RWPE2 (cell line): ENCODE measurements around the gene PLXNC1.

Source experiments
- ATAC-seq: fragments of 200-7000 bp; cut with Tn5 transposase; 3 replicates; pipeline ENCODE4 v1.9.1; 2021; ENCODE audit warnings: low read depth
- DNase-seq: peaks from one replicate; pipeline ENCODE4 v3.0.0-alpha.2; 2020; ENCODE audit warnings: low spot score
- H3K27ac ChIP-seq: fragments of 450-650 bp; 2 replicates; pipeline ENCODE4 v1.5.1; 2017; ENCODE audit warnings: mild to moderate bottlenecking; ENCODE audit not compliant: poor library complexity, severe bottlenecking
- H3K27me3 ChIP-seq: fragments of 250-450 bp; sonication (Bioruptor Pico); 2 replicates; pipeline ENCODE4 v1.5.1; 2021; ENCODE audit warnings: mild to moderate bottlenecking, moderate library complexity; ENCODE audit not compliant: insufficient read depth, poor library complexity, severe bottlenecking
- H3K36me3 ChIP-seq: fragments of 250-450 bp; sonication (Bioruptor Pico); 2 replicates; pipeline ENCODE4 v1.5.1; 2020; ENCODE audit warnings: low read depth, mild to moderate bottlenecking, moderate library complexity
- H3K4me1 ChIP-seq: fragments of 250-450 bp; sonication (Bioruptor Pico); 2 replicates; pipeline ENCODE4 v1.5.1; 2021; ENCODE audit warnings: mild to moderate bottlenecking, moderate library complexity; ENCODE audit not compliant: insufficient read depth, poor library complexity, severe bottlenecking
- H3K4me3 ChIP-seq: fragments of 250-450 bp; sonication (Bioruptor Pico); 2 replicates; pipeline ENCODE4 v1.5.1; 2021; ENCODE audit warnings: mild to moderate bottlenecking, moderate library complexity; ENCODE audit not compliant: severe bottlenecking
- H3K9me3 ChIP-seq: fragments of 250-450 bp; sonication (Bioruptor Pico); 2 replicates; pipeline ENCODE4 v1.5.1; 2021; ENCODE audit warnings: mild to moderate bottlenecking, moderate library complexity; ENCODE audit not compliant: severe bottlenecking
- TF ChIP-seq, protein P1 (sequence below): fragments of 450-650 bp; IDR thresholded peaks from one replicate; pipeline ENCODE4 v1.5.1; 2017; ENCODE audit warnings: mild to moderate bottlenecking, moderate library complexity; ENCODE audit not compliant: poor library complexity, severe bottlenecking

PLXNC1 gene

DNA sequence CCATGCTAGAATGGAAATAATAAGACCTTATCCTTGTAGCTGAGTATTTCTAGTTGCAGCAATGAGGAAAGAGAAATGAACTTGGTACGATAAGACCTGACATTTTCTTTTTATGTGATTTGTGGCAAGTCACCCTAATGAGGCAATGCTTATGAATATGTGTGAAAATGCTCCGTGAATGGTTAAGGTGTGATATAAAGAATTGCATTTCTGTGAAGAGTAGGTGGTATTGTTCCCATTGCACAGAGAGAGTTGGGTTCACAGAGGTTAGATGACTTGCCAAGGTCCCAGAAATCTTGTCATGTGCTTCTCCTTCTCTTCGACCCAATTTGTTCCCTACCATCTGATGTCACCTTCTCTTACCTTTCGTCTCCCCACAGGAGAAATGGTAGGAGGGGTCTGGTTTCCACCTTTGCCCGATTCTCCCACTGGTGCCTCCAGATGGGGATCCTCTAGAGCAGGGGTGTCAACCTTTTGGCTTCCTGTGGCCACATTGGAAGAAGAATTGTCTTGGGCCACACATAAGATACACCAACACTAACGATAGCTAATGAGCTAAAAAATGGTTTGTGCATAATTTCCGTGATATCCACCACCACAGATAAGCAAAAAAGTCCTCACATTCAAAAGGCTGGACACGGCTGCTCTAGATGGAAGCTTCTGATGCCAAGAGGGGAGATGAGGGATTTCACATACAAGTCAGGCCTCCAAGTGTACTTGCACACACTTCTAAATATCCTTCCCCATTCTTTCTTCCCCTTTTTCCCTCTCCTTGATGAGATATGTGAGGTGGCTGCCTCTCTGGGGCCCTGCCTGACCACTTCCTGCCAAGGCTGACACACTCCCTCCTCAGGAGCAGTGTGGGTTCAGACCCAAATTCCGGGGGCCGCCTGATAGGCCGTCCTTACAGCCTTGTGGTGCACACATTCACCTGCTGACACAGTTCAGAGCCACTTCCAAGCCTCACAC lies 96.1 kb downstream of the PLXNC1 start:
- TF ChIP-seq, protein P1, sequence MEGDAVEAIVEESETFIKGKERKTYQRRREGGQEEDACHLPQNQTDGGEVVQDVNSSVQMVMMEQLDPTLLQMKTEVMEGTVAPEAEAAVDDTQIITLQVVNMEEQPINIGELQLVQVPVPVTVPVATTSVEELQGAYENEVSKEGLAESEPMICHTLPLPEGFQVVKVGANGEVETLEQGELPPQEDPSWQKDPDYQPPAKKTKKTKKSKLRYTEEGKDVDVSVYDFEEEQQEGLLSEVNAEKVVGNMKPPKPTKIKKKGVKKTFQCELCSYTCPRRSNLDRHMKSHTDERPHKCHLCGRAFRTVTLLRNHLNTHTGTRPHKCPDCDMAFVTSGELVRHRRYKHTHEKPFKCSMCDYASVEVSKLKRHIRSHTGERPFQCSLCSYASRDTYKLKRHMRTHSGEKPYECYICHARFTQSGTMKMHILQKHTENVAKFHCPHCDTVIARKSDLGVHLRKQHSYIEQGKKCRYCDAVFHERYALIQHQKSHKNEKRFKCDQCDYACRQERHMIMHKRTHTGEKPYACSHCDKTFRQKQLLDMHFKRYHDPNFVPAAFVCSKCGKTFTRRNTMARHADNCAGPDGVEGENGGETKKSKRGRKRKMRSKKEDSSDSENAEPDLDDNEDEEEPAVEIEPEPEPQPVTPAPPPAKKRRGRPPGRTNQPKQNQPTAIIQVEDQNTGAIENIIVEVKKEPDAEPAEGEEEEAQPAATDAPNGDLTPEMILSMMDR, result no peak
- DNase-seq (no peak), ATAC-seq (no peak)
- Histone ChIP-seq H3K36me3 (no peaks in the 10 kb centered on the region), H3K27me3 (peaks cover 6% of the 10 kb centered on the region), H3K4me3 (no peak overlapping the region), H3K27ac (no peak overlapping the region), H3K4me1 (no peaks in the 10 kb centered on the region), H3K9me3 (no peaks in the 10 kb centered on the region)

DNA sequence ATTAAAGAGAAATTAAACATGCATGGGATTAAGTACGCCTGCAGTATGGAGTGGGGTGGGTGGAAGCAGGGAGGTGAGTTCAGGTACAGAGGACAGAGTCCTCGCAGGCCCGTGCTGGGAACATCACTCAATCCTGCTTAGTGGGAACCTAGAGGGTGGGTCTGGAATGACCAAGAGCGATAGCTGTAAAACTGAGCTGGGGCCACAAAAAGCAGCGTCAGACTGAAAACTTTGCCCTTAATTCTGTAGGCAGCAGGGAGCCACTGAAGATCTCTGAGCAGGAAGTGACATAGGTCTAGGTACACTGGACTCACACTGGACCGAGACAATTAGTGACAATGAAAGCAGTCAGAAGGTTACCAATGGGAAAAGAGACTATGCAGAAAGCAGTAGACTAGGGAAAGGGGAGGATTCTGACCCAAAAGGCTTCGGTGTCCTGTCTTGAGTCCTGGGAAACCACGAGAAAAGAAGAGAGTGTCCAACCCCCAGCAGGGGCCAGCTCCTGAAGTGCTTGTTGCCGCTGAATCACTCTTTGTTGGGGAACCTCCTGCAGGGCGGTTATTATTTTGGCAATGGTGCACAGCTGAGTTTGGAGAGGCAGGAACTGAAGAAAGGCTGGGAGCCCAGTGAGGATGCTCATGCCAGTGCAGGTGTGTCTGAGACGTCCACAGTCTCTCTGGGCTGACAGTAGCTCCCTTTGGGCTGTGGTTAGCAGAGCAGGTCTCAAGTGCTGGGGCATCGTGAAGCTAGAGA lies 97.4 kb downstream of the PLXNC1 start:
- Histone ChIP-seq H3K36me3 (no peaks in the 10 kb centered on the region), H3K9me3 (no peaks in the 10 kb centered on the region), H3K27me3 (peaks cover 6% of the 10 kb centered on the region), H3K4me1 (no peaks in the 10 kb centered on the region), H3K4me3 (no peak overlapping the region), H3K27ac (no peak overlapping the region)
- TF ChIP-seq, protein P1, result no peak
- ATAC-seq, result no peak
- DNase-seq, result no peak

DNA sequence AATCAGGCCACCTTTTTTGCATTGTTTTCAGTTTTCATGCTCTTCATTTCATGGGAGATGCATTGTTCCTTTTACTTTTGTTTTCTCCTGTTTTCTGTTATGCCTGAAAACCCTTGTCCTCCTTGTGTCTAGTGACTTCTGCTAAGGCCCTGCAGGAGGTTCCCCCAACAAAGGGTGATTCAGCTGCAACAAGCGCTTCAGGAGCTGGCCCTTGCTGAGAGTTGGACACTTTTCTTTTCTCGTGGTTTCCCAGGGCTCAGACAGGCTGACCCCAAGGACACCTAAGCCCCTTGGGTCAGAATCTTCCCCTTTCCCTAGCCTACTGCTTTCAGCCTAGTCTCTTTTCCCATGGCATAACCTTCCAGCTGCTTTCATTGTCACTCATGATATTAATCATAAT lies 98.9 kb downstream of the PLXNC1 start:
- TF ChIP-seq, protein P1, result no peak
- no peak overlapping the region for H3K4me3 ChIP-seq
- H3K9me3 ChIP-seq, result no peaks in the 10 kb centered on the region
- ATAC-seq (no peak), DNase-seq (no peak)
- no peaks in the 10 kb centered on the region for H3K36me3 ChIP-seq
- H3K4me1 ChIP-seq, result no peaks in the 10 kb centered on the region
- no peak overlapping the region for H3K27ac ChIP-seq
- H3K27me3 ChIP-seq, result no peaks in the 10 kb centered on the region

DNA sequence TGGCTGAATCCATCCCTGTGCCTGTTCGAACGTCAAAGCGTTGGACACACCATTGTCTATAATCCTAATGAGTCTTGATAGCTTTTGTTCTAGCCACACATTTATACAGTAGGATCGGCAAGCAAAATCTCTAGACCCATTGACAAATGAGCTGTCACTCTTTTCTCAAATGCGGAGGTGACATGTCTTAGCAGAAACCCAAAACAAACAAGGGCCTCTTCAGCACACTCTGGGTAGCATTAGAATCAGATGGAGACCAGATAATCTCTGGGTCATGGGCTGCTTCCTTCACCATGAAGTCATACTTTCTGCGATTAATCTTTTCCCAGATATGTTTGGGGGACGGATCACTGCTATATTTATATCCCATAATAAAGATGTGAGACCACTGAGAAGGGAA lies 100.2 kb downstream of the PLXNC1 start:
- H3K27me3 ChIP-seq, result no peaks in the 10 kb centered on the region
- no peak for DNase-seq
- no peaks in the 10 kb centered on the region for H3K9me3 ChIP-seq
- H3K4me3 ChIP-seq, result no peak overlapping the region
- no peaks in the 10 kb centered on the region for H3K36me3 ChIP-seq
- H3K4me1 ChIP-seq, result no peaks in the 10 kb centered on the region
- TF ChIP-seq, protein P1, result no peak
- no peak overlapping the region for H3K27ac ChIP-seq
- no peak for ATAC-seq
